ENCODE measurements around the gene ALPI.

The ALPI gene

GRCh38 chr2:232502911-232503808 is 47.2 kb downstream of the ALPI start:
- DNase-seq = peak; percentile 86

- no peak for DNase-seq
Measured at GRCh38 chr2:232503809-232504323, 47.9 kb downstream of the ALPI start.

GRCh38 chr2:232504438-232504837 is 48.5 kb downstream of the ALPI start:
- DNase-seq = peak; percentile 55

DNA sequence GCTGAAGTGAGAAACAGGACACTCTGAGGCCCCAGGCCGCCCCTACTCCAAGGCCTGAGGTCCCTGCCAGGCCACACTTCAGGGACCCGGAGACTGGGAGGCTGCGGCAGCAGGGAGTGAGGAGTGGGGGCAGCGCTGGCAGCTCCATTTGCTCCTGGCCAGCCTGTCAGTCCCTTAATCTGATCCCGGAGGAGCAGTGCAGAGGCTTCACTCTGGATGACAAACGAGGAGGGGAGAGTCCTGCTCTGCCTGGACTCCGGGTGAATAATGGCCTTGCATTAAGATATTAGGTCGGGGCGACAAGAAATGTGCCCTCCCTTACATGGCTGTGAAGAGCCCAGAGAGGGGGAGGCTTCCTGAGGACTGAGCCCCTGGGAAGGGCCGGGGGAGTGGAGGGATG is 49.9 kb downstream of the ALPI start:
- peak; percentile 88 for DNase-seq

GRCh38 chr2:232506709-232507108 is 50.8 kb downstream of the ALPI start:
- peak; percentile 41 for DNase-seq

DNA sequence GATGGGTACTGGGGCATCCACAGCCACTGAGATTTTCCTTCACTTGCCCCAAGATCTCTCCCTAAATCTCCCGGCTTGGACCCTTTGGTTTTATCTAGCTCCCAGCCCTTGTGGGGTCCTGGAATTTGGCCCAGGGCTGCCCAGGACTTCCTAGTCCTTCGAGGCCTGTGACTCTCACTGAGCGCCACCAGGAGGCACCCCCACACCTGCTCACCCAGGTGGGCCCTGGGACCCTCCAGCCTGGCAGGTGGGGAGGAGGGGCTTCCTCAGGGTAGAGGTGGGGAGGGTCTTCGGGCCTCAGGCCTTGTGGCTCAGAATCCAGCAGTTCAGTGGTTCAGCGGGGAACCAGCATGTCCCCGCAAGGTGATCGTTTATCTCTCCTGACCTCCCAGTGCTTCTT is 52.3 kb downstream of the ALPI start:
- no peak for DNase-seq

Data from NCI-H82 (cell line).